ENCODE results near the gene AAMDC.
"Not testable (repeated sequence)": the region's sequence is repeated elsewhere in the genome, so short reads cannot be mapped to it uniquely, and the experiment has no call there.

AAMDC gene

DNA sequence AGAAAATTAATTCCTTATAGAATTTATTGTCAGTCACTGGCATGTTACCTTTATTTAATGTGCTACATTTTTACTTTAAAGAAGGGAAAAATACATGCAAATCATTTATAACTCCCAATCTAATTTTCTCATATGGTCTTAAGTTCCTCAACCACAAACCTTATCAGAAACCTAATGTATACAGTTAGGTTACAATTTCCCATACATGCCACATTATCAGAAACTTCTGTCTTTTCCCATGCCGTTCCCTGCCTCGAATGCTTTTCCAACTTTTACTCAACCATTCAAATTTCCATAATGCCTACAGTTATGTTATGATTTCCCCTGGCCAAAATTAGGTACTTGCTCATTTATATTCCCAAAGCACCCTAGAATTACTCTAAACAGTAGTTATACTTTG, 14.0 kb upstream of the AAMDC start:
- Histone ChIP-seq H3K4me3 (no peak overlapping the region), H3K9ac (ENCODE audit: insufficient read length) (no peak overlapping the region), H3K9me3 (ENCODE audit: low read depth, low read length) (no peaks in the 10 kb centered on the region), H3K27ac (no peak overlapping the region), H3K36me3 (ENCODE audit: insufficient read depth, low read length) (peaks cover 9% of the 10 kb centered on the region)
- no peak for DNase-seq (ENCODE audit: low read depth, low spot score)
- TF ChIP-seq FOXP2 (optimal IDR thresholded peaks at IDR 0.05; ENCODE audit: control extremely low read depth, extremely low read length, insufficient read depth) (no peak), POLR2AphosphoS5 (IDR thresholded peaks at IDR 0.05; ENCODE audit: borderline replicate concordance, low read depth, low read length) (no peak), EZH2 (IDR thresholded peaks at IDR 0.05) (no peak)

DNA sequence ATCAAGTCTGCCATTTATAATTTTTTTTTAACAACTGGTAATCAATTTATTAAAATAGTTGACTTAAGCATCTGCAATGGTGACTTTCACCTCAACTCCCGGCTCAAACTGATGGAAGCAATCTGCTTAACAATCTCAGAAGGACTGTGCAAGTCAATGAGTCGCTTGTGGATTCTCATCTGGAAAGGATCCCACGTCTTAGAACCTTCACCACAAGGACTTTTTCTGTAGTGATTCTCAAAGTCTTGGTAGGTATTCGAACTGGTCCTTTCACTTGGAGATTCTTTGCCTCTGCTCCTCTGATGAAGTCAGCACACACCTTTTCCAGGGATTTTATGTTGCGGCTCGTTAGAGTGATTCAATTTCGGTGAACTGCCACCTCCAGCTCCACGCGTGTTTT, 7.7 kb upstream of the AAMDC start:
- H3K9ac ChIP-seq (ENCODE audit: insufficient read length) = no peak overlapping the region
- peaks cover 10% of the 10 kb centered on the region; the same call in 1 of the 2 replicates for H3K9me3 ChIP-seq (ENCODE audit: low read depth, low read length)
- H3K4me3 ChIP-seq = no peak overlapping the region
- no peak for DNase-seq (ENCODE audit: low read depth, low spot score)
- peaks cover 51% of the 10 kb centered on the region for H3K36me3 ChIP-seq (ENCODE audit: insufficient read depth, low read length)
- TF ChIP-seq FOXP2 (optimal IDR thresholded peaks at IDR 0.05; ENCODE audit: control extremely low read depth, extremely low read length, insufficient read depth) (no peak), EZH2 (IDR thresholded peaks at IDR 0.05) (no peak), POLR2AphosphoS5 (IDR thresholded peaks at IDR 0.05; ENCODE audit: borderline replicate concordance, low read depth, low read length) (no peak)
- H3K27ac ChIP-seq = no peak overlapping the region

- Histone ChIP-seq H3K9ac (ENCODE audit: insufficient read length) (no peak overlapping the region), H3K9me3 (ENCODE audit: low read depth, low read length) (peaks cover 10% of the 10 kb centered on the region; the same call in 1 of the 2 replicates), H3K4me3 (no peak overlapping the region), H3K36me3 (ENCODE audit: insufficient read depth, low read length) (peaks cover 51% of the 10 kb centered on the region), H3K27ac (no peak overlapping the region)
- no peak for DNase-seq (ENCODE audit: low read depth, low spot score)
- TF ChIP-seq EZH2 (IDR thresholded peaks at IDR 0.05) (no peak), FOXP2 (optimal IDR thresholded peaks at IDR 0.05; ENCODE audit: control extremely low read depth, extremely low read length, insufficient read depth) (no peak), POLR2AphosphoS5 (IDR thresholded peaks at IDR 0.05; ENCODE audit: borderline replicate concordance, low read depth, low read length) (no peak)
Observed at GRCh38 chr11:77814848-77815247, 6.1 kb upstream of the AAMDC start.

GRCh38 chr11:77815459-77815858, 5.5 kb upstream of the AAMDC start:
- Histone ChIP-seq H3K36me3 (ENCODE audit: insufficient read depth, low read length) (peaks cover 51% of the 10 kb centered on the region), H3K27ac (no peak overlapping the region), H3K9ac (ENCODE audit: insufficient read length) (no peak overlapping the region), H3K4me3 (no peak overlapping the region), H3K9me3 (ENCODE audit: low read depth, low read length) (peaks cover 10% of the 10 kb centered on the region; the same call in 1 of the 2 replicates)
- TF ChIP-seq EZH2 (IDR thresholded peaks at IDR 0.05) (no peak), FOXP2 (optimal IDR thresholded peaks at IDR 0.05; ENCODE audit: control extremely low read depth, extremely low read length, insufficient read depth) (no peak), POLR2AphosphoS5 (IDR thresholded peaks at IDR 0.05; ENCODE audit: borderline replicate concordance, low read depth, low read length) (no peak)
- no peak for DNase-seq (ENCODE audit: low read depth, low spot score)

DNA sequence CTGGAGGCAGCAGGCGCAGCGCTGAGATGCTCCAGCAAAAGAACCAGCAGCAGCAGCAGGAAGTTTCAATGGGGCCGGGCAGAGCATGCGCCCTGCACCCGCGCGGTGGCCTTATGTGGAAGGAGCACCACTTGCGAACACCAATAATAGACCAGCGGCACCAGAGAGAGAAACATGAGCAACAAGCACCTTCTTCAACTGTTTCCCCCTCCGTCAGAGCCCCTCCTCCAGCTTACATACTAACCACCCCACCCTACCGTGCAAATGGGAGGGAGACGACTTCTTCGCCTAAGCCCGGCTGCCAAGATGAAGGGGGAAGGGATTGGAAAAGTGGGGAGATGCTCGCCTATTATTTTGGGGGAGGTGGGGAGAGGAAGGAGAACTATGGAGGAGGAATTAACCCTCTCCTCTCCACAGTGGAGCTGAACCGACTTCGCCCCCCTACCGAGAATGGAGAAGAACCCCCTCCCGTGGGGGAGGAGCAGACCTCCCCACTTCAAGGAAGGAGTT, 1.5 kb upstream of the AAMDC start:
- peaks cover 10% of the 10 kb centered on the region; the same call in 1 of the 2 replicates for H3K9me3 ChIP-seq (ENCODE audit: low read depth, low read length)

GRCh38 chr11:77819921-77820564, 901 bp upstream of the AAMDC start:
- Histone ChIP-seq H3K9ac (ENCODE audit: insufficient read length) (peak overlapping the region; percentile 85), H3K27ac (peak overlapping the region; percentile 82), H3K9me3 (ENCODE audit: low read depth, low read length) (peaks cover 4% of the 10 kb centered on the region; the same call in 1 of the 2 replicates), H3K36me3 (ENCODE audit: insufficient read depth, low read length) (peaks cover 17% of the 10 kb centered on the region), H3K4me3 (peak overlapping the region; percentile 93)
- DNase-seq (ENCODE audit: low read depth, low spot score) = no peak
- TF ChIP-seq EZH2 (IDR thresholded peaks at IDR 0.05) (no peak), FOXP2 (optimal IDR thresholded peaks at IDR 0.05; ENCODE audit: control extremely low read depth, extremely low read length, insufficient read depth) (no peak), POLR2AphosphoS5 (IDR thresholded peaks at IDR 0.05; ENCODE audit: borderline replicate concordance, low read depth, low read length) (no peak)

More for the DNA sequence above, 1.5 kb upstream of the AAMDC start:
- peak overlapping the region; percentile 85 for H3K9ac ChIP-seq (ENCODE audit: insufficient read length)
- DNase-seq (ENCODE audit: low read depth, low spot score) = peak; percentile 82
- TF ChIP-seq POLR2AphosphoS5 (IDR thresholded peaks at IDR 0.05; ENCODE audit: borderline replicate concordance, low read depth, low read length) = peak; percentile 68
- TF ChIP-seq EZH2 (IDR thresholded peaks at IDR 0.05) = no peak
- peak overlapping the region; percentile 82 for H3K27ac ChIP-seq
- H3K4me3 ChIP-seq = peak overlapping the region; percentile 93
- peaks cover 22% of the 10 kb centered on the region for H3K36me3 ChIP-seq (ENCODE audit: insufficient read depth, low read length)

DNA sequence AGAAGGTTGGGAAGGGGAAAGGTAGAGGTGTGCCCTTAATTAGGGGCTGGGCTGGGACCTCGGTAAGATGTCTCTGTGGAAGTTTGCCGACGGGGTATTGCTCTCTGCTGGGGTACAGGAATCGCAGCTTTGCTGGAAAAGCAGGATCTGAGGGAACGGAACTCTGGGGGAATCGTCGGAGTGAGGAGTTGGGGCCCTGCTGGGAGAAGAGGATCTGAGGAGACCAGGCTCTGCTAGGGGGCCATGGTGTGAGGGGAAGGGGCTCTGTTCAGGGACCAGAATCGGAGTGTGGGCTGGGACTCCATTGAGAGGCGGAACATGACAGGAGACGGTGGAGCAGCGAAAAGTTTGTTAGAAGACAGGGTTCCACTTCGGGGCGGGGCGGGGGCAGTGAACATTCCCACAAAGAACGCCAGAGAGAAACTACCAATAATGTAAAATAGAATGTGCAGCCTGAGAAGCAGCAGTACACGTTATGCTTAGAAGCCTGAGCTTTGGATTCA, 456 bp downstream of the AAMDC start:
- Histone ChIP-seq H3K4me3 (peak overlapping the region; percentile 93), H3K36me3 (ENCODE audit: insufficient read depth, low read length) (peaks cover 10% of the 10 kb centered on the region), H3K9me3 (ENCODE audit: low read depth, low read length) (no peaks in the 10 kb centered on the region), H3K27ac (no peak overlapping the region), H3K9ac (ENCODE audit: insufficient read length) (peak overlapping the region; percentile 80)
- TF ChIP-seq FOXP2 (optimal IDR thresholded peaks at IDR 0.05; ENCODE audit: control extremely low read depth, extremely low read length, insufficient read depth) (no peak), EZH2 (IDR thresholded peaks at IDR 0.05) (no peak), POLR2AphosphoS5 (IDR thresholded peaks at IDR 0.05; ENCODE audit: borderline replicate concordance, low read depth, low read length) (no peak)
- no peak for DNase-seq (ENCODE audit: low read depth, low spot score)

GRCh38 chr11:77822126-77822525, 1.2 kb downstream of the AAMDC start:
- not testable (repeated sequence) for H3K4me3 ChIP-seq; DNase-seq (ENCODE audit: low read depth, low spot score); H3K27ac ChIP-seq; H3K9ac ChIP-seq (ENCODE audit: insufficient read length); H3K36me3 ChIP-seq (ENCODE audit: insufficient read depth, low read length); H3K9me3 ChIP-seq (ENCODE audit: low read depth, low read length)
